Measurements from ENCODE around the gene ANKS1B. TPM values are rescaled to one million over a fixed set of nuclear protein-coding genes. Genes with fewer than 3 reads are reported as not detected.

Gene ANKS1B
- total RNA-seq, 1 experiment from 2014 or later, result 0.61 TPM

DNA sequence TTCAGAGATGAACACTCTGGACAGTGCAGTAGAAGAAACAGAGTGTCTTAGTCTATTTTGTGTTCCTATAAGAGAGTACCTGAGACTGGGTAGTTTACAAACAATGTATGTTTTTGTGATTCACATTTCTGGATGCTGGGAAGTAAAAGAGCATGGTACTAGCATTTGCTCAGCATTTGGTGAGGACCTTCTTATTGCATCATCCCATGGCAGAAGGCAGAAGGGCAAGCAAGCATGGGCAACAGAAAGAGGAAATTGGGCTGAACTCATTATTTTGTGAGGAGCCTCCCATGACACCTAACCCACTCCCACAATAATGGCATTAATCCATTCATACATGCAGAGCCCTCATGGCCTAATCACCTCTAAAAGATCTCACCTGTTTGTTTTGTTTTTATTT is 8.0 kb downstream of the ANKS1B start:
- no peak for DNase-seq
- Mint-ChIP-seq H3K9me3 (ENCODE audit: unreplicated experiment) (no peaks in the 10 kb centered on the region), H3K4me3 (ENCODE audit: unreplicated experiment) (no peak overlapping the region), H3K4me1 (ENCODE audit: low read depth, unreplicated experiment) (no peaks in the 10 kb centered on the region), H3K36me3 (ENCODE audit: insufficient read depth, unreplicated experiment) (no peaks in the 10 kb centered on the region), H3K27ac (ENCODE audit: unreplicated experiment) (no peak overlapping the region), H3K27me3 (ENCODE audit: insufficient read depth, unreplicated experiment) (peaks cover 19% of the 10 kb centered on the region)
- no peaks in the 10 kb centered on the region for H3K36me3 ChIP-seq (ENCODE audit: control insufficient read depth, insufficient read depth, low read length)
- intact Hi-C loops (cut with micrococcal nuclease; ENCODE audit: unreplicated experiment), result no loop called here
- H3K9me3 ChIP-seq, result no peaks in the 10 kb centered on the region
- H3K27me3 ChIP-seq (replicated peaks; ENCODE audit: control insufficient read depth, insufficient read depth, low read length), result no peaks in the 10 kb centered on the region
- no peak overlapping the region for H3K4me3 ChIP-seq (ENCODE audit: low read depth, low read length)
- CTCF ChIA-PET, result no interaction called here
- POLR2A ChIA-PET, result no interaction called here
- H3K4me1 ChIP-seq, result no peaks in the 10 kb centered on the region
- no TSS peak for BruUV-seq (replicated peaks)
- TF ChIP-seq CTCF (IDR thresholded peaks at IDR 0.05; ENCODE audit: insufficient read depth in 1 of 2, low read depth in 1 of 2, low read length in 1 of 2, severe bottlenecking in 1 of 2, unreplicated experiment in 1 of 2), result no peak

DNA sequence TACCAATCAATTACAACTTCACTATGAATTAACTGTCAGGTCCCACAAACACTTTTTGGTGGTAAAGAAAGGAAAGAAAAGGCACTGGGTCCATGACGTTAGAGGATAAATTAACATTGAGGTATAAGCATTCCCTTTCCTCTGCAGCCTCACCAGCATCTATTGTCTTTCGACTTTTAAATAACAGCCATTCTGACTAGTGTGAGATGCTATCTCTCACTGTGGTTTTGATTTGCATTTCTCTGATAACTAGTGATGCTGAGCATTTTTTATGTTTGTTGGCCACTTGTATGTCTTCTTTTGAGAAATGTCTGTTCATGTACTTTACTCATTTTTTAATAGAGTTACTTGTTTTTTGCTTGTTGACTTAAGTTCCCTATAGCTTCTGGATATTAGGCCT is 9.4 kb downstream of the ANKS1B start:
- Mint-ChIP-seq H3K27ac (ENCODE audit: unreplicated experiment) (no peak overlapping the region), H3K4me3 (ENCODE audit: unreplicated experiment) (no peak overlapping the region), H3K36me3 (ENCODE audit: insufficient read depth, unreplicated experiment) (no peaks in the 10 kb centered on the region), H3K27me3 (ENCODE audit: insufficient read depth, unreplicated experiment) (peaks cover 19% of the 10 kb centered on the region), H3K4me1 (ENCODE audit: low read depth, unreplicated experiment) (no peaks in the 10 kb centered on the region), H3K9me3 (ENCODE audit: unreplicated experiment) (no peaks in the 10 kb centered on the region)
- Histone ChIP-seq H3K4me1 (no peaks in the 10 kb centered on the region), H3K27me3 (replicated peaks; ENCODE audit: control insufficient read depth, insufficient read depth, low read length) (no peaks in the 10 kb centered on the region), H3K4me3 (ENCODE audit: low read depth, low read length) (no peak overlapping the region), H3K9me3 (no peaks in the 10 kb centered on the region), H3K36me3 (ENCODE audit: control insufficient read depth, insufficient read depth, low read length) (no peaks in the 10 kb centered on the region)
- BruUV-seq (replicated peaks), result no TSS peak
- CTCF ChIA-PET, result no interaction called here
- no peak for DNase-seq
- POLR2A ChIA-PET, result no interaction called here
- TF ChIP-seq CTCF (IDR thresholded peaks at IDR 0.05; ENCODE audit: insufficient read depth in 1 of 2, low read depth in 1 of 2, low read length in 1 of 2, severe bottlenecking in 1 of 2, unreplicated experiment in 1 of 2), result no peak
- intact Hi-C loops (cut with micrococcal nuclease; ENCODE audit: unreplicated experiment), result no loop called here

- Histone ChIP-seq H3K9me3 (no peaks in the 10 kb centered on the region), H3K27me3 (replicated peaks; ENCODE audit: control insufficient read depth, insufficient read depth, low read length) (no peaks in the 10 kb centered on the region), H3K36me3 (ENCODE audit: control insufficient read depth, insufficient read depth, low read length) (no peaks in the 10 kb centered on the region), H3K4me3 (ENCODE audit: low read depth, low read length) (no peak overlapping the region), H3K4me1 (no peaks in the 10 kb centered on the region)
- DNase-seq, result no peak
- TF ChIP-seq CTCF (IDR thresholded peaks at IDR 0.05; ENCODE audit: insufficient read depth in 1 of 2, low read depth in 1 of 2, low read length in 1 of 2, severe bottlenecking in 1 of 2, unreplicated experiment in 1 of 2), result no peak
- BruUV-seq (replicated peaks), result no TSS peak
- no peak overlapping the region for H3K4me3 Mint-ChIP-seq (ENCODE audit: unreplicated experiment)
- no peaks in the 10 kb centered on the region for H3K9me3 Mint-ChIP-seq (ENCODE audit: unreplicated experiment)
- H3K36me3 Mint-ChIP-seq (ENCODE audit: insufficient read depth, unreplicated experiment), result no peaks in the 10 kb centered on the region
- peaks cover 12% of the 10 kb centered on the region for H3K27me3 Mint-ChIP-seq (ENCODE audit: insufficient read depth, unreplicated experiment)
- H3K27ac Mint-ChIP-seq (ENCODE audit: unreplicated experiment), result no peak overlapping the region
- intact Hi-C loops (cut with micrococcal nuclease; ENCODE audit: unreplicated experiment), result no loop called here
- H3K4me1 Mint-ChIP-seq (ENCODE audit: low read depth, unreplicated experiment), result no peaks in the 10 kb centered on the region
- CTCF ChIA-PET, result no interaction called here
- POLR2A ChIA-PET, result no interaction called here
Measured at GRCh38 chr12:99974146-99974545, 10.6 kb downstream of the ANKS1B start.

Measured in Caco-2 (cell line).